ENCODE data around the gene POLE3.

Gene POLE3

DNA sequence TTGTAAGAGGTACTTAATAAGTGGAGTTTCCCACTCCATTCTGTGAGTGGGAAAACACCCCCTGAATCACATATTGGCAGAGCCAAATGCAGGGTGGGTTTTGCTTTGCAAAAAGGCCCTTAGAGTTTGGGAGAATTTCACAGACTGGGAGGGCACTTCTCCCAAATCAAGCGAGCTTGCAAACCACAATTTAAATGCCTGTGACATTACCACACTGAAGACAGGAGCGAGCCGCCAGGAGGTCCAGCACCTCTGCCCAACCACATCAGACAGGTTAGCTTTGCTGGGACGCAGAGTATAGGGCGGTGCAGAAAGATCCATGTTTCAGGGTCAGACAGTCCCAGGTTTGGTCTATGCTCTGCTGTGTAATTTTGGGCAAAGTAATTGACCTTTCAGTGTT, 11.7 kb downstream of the POLE3 start:
- Histone ChIP-seq H3K4me3 (replicated peaks; ENCODE audit: insufficient read depth, low read length) (no peak overlapping the region), H3K27ac (replicated peaks) (no peak overlapping the region), H3K27me3 (ENCODE audit: insufficient read depth, poor library complexity, severe bottlenecking) (no peaks in the 10 kb centered on the region)
- no peak for DNase-seq (ENCODE audit: low read depth in 1 of 2, low spot score in 1 of 2)
- TF ChIP-seq GABPA (IDR thresholded peaks at IDR 0.05; ENCODE audit: low read depth) (no peak), SPI1 (IDR thresholded peaks at IDR 0.05; ENCODE audit: borderline replicate concordance, low read depth) (no peak), POLR2AphosphoS5 (IDR thresholded peaks at IDR 0.05; ENCODE audit: low read depth) (no peak)
- TF ChIP-seq, protein P1, sequence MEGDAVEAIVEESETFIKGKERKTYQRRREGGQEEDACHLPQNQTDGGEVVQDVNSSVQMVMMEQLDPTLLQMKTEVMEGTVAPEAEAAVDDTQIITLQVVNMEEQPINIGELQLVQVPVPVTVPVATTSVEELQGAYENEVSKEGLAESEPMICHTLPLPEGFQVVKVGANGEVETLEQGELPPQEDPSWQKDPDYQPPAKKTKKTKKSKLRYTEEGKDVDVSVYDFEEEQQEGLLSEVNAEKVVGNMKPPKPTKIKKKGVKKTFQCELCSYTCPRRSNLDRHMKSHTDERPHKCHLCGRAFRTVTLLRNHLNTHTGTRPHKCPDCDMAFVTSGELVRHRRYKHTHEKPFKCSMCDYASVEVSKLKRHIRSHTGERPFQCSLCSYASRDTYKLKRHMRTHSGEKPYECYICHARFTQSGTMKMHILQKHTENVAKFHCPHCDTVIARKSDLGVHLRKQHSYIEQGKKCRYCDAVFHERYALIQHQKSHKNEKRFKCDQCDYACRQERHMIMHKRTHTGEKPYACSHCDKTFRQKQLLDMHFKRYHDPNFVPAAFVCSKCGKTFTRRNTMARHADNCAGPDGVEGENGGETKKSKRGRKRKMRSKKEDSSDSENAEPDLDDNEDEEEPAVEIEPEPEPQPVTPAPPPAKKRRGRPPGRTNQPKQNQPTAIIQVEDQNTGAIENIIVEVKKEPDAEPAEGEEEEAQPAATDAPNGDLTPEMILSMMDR (IDR thresholded peaks at IDR 0.05; ENCODE audit: insufficient read depth, low read length), result no peak
- TF ChIP-seq, protein P2, sequence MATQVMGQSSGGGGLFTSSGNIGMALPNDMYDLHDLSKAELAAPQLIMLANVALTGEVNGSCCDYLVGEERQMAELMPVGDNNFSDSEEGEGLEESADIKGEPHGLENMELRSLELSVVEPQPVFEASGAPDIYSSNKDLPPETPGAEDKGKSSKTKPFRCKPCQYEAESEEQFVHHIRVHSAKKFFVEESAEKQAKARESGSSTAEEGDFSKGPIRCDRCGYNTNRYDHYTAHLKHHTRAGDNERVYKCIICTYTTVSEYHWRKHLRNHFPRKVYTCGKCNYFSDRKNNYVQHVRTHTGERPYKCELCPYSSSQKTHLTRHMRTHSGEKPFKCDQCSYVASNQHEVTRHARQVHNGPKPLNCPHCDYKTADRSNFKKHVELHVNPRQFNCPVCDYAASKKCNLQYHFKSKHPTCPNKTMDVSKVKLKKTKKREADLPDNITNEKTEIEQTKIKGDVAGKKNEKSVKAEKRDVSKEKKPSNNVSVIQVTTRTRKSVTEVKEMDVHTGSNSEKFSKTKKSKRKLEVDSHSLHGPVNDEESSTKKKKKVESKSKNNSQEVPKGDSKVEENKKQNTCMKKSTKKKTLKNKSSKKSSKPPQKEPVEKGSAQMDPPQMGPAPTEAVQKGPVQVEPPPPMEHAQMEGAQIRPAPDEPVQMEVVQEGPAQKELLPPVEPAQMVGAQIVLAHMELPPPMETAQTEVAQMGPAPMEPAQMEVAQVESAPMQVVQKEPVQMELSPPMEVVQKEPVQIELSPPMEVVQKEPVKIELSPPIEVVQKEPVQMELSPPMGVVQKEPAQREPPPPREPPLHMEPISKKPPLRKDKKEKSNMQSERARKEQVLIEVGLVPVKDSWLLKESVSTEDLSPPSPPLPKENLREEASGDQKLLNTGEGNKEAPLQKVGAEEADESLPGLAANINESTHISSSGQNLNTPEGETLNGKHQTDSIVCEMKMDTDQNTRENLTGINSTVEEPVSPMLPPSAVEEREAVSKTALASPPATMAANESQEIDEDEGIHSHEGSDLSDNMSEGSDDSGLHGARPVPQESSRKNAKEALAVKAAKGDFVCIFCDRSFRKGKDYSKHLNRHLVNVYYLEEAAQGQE (IDR thresholded peaks at IDR 0.05; ENCODE audit: insufficient replicate concordance, low read depth), result no peak

DNA sequence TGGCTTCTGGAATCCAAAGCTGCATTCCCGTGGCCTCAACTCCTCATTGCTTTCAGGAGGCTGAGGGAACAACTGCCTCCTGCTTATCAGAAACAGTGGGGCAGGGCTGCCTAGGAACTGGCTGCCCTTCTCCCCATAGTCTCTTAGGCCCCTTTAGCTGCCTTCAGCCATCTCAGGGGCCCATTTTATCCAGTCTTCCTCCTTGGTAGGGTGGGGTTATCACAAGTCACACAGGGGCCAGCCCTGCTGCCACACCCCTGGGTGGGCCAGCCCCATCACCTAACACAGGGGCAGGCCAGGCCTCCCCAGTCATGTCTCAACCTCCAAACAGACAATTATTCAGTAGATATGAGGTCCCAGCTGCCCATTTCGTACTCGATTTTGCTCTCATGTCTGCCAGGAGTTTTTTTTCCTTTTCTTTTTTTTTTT, 13.3 kb downstream of the POLE3 start:
- no peak overlapping the region for H3K27ac ChIP-seq (replicated peaks)
- H3K27me3 ChIP-seq (ENCODE audit: insufficient read depth, poor library complexity, severe bottlenecking), result no peaks in the 10 kb centered on the region
- DNase-seq (ENCODE audit: low read depth in 1 of 2, low spot score in 1 of 2), result no peak
- no peak overlapping the region for H3K4me3 ChIP-seq (replicated peaks; ENCODE audit: insufficient read depth, low read length)
- TF ChIP-seq, protein P1 (IDR thresholded peaks at IDR 0.05; ENCODE audit: insufficient read depth, low read length), result no peak
- TF ChIP-seq, protein P2 (IDR thresholded peaks at IDR 0.05; ENCODE audit: insufficient replicate concordance, low read depth), result no peak
- TF ChIP-seq POLR2AphosphoS5 (IDR thresholded peaks at IDR 0.05; ENCODE audit: low read depth) (no peak), GABPA (IDR thresholded peaks at IDR 0.05; ENCODE audit: low read depth) (no peak), SPI1 (IDR thresholded peaks at IDR 0.05; ENCODE audit: borderline replicate concordance, low read depth) (no peak)

DNA sequence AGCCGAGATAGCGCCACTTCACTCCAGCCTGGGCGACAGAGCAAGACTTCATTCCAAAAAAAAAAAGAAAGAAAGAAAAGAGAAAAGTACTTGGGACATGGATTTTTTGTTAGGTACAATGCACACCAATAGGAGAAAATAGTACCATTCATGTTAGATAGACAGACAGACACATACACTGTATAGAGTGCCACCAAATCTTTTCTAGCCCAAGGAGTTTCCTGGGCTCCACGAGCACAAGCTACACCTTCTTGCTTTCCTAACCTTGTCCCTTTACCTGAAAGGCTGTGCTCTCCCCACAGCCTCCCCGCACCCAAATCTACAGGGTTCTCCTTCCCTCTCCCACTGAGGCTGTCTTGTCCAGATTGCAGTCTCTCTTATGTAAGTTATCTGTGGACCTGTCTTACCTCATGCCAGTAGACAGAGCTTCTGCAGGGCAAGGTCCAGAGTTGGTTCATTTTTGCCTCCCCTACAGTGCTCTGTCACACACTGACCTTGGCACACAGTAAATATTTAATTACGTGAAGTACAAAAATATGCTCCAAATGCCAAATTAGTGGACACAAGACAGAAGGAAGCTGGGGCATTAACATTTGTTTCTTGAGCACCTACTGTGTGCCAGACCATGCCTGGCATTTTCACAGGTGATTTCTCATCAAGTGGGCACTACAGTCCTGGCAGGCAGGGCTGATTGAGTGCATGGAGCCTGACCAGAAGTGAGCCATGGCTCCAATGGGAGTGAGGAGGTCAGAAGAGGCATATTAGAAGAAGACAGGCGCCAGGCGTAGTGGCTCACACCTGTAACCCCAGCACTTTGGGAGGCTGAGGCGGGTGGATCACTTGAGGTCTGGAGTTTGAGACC, 15.2 kb downstream of the POLE3 start:
- no peak for DNase-seq (ENCODE audit: low read depth in 1 of 2, low spot score in 1 of 2)
- H3K27me3 ChIP-seq (ENCODE audit: insufficient read depth, poor library complexity, severe bottlenecking), result no peaks in the 10 kb centered on the region
- no peak for TF ChIP-seq GABPA (IDR thresholded peaks at IDR 0.05; ENCODE audit: low read depth)
- TF ChIP-seq, protein P1 (IDR thresholded peaks at IDR 0.05; ENCODE audit: insufficient read depth, low read length), result no peak
- H3K4me3 ChIP-seq (replicated peaks; ENCODE audit: insufficient read depth, low read length), result no peak overlapping the region
- H3K27ac ChIP-seq (replicated peaks), result no peak overlapping the region

Data from HL-60 (cell line).